ENCODE results near the gene AFAP1L1. TPM values are rescaled to one million over a fixed set of nuclear protein-coding genes. Genes with fewer than 3 reads are reported as not detected.

Gene AFAP1L1
- total RNA-seq, 4 donors from 2014 or later, result 48.8 to 99.8 (median 70.3) TPM

DNA sequence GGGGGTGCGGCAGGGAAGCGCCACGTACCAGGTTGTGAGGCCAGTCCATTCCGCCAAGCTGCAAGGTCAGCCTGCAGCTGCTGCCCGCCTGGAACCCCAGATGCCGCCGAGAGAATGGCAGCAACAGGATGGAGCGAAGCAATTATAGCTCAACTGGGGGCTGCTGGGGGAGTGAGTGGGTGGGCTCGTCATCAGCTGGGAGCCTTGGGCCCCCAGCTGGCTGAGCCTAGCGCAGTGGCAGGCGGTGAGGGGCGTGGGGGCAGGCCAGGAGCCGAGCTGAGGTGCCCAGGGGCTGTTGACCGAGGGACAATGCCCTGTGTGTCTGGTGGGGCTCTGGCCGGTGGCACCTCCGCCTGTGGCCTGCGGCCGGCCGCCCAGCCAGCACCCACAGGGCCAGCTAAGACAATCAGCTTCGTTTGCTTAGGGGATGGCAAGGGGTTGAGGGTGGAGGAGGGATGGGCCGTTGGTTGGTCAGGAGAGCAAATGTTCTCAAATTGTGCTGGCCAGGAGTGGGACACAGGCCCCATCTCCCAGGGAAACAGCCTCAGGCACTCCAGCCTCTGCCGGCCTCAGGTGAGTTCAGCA, 107.6 kb downstream of the AFAP1L1 start, which contains the start of gene IL17B:
IL17B (minus strand) TSS at position 116 of the 585 bp plus-strand sequence; CDS start at position 49, 67 bp downstream.
- TF ChIP-seq CTCF (IDR thresholded peaks at IDR 0.05; ENCODE audit: low read depth), result no peak

DNA sequence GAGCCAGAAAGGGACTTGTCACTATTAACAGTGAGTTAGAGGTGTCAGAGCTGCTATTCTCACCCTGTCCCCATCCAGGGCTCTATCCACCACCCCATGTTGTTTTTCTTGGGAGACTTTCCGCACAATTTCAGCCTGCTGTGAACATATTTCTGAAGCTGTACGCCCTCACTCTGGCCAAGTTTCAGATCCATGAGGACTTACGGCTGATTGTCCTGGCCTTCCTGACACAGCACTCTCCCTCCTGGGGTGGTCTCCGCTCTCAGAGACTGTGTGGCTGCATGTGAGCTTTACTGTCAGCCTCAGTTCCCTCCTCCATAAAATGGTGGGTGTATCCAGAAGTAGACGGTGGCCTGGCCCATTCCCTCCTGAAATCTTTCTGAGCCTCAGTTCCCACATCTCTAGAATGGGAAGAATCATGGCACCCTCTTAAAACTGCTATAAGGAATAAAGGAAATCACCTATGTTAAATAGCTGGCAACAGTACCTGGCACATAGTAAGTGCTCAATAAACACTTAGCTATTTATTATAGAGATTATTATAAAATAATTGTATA, 108.2 kb downstream of the AFAP1L1 start:
- TF ChIP-seq CTCF (IDR thresholded peaks at IDR 0.05; ENCODE audit: low read depth), result no peak

- no peak for TF ChIP-seq CTCF (IDR thresholded peaks at IDR 0.05; ENCODE audit: low read depth)
Observed at GRCh38 chr5:149380466-149381121, 108.9 kb downstream of the AFAP1L1 start.

DNA sequence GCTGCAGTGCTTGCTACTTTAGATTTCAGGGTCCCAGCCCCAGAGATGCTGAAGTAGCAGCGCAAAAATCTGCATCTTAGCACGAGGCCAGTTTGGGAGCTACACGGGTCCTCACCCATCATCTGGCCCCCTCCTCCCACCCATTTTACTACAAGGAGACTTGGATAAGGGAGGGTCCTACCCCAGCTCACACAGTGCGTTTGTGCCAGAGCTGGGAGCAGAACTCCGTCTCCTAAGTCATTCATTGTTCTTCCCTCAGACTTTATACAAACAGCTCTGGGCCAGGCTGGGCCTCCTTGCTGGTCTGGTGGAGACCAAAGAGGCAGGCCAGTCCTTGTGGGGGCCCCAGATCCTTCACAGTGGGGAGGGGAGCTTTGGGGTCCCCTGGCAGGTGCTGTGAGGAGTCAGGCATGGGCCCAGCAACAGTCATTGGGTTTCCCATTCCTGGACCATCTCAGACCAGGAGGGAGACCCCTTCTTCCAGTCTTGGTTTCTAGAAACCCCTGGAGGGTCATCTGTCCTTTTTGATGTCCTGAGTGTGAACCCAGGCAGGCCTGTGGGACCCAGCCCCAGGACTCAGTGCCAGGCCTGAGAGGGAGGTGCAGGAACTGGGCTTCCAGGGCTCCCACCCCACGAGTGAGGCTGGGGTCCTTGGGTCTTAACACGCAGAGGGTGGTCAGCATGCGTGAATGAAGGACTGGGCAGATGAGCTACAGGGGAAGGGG, 109.8 kb downstream of the AFAP1L1 start:
- TF ChIP-seq CTCF (IDR thresholded peaks at IDR 0.05; ENCODE audit: low read depth), result no peak

DNA sequence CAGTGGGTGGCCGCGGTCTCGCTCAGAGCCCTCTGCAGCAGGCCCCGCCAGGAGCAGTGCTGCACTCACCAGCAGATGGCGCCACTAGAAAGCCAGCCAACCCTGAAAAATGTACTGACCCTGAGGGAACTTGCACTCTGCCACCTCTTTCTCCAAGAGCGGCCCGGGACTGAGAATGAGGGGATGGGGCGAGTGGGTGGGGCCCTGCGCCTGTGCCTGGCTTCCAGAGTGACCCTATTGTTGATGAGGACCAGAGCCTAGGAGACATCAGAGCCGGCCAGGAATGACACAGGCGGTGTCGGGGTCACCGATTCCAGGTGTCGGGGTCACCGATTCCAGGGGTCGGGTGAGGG, 110.3 kb downstream of the AFAP1L1 start:
- TF ChIP-seq CTCF (IDR thresholded peaks at IDR 0.05; ENCODE audit: low read depth), result no peak

DNA sequence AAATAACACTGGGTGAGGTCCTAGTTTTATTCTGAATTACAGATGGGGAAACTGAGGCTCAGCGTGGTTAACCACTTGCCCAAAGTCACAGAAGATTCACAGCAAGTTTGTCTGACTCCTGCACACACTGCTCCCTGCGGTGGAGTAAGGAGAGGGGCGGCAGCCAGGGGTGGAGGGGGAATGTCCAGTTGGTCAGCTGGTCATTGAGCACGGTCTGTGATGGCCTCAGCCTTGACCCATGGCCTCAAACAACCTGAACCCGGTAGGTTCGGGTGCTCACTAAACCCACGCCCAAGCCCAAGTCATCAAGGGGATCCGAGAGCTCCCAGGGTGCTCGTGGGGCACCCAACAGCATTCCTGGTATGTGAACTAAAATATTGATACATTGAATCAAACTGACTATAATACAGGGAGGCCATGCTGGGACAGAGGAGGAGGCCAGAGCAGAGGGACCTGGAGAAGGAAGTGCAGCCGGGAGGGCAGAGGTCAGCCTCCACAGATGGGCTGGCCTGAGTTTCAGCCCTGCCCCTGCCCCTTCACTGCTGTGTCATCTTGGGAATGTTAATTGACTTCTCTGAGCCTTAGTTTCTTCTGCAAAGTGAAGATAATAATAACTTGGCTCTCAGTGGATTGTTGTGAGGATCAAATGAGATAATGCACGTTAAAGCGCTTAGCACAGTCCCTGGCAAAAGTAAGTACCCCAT, 111.0 kb downstream of the AFAP1L1 start:
- no peak for TF ChIP-seq CTCF (IDR thresholded peaks at IDR 0.05; ENCODE audit: low read depth)

All from subcutaneous adipose tissue (tissue), 4 donors.